ENCODE measurements around the gene GSK3A.

DNA sequence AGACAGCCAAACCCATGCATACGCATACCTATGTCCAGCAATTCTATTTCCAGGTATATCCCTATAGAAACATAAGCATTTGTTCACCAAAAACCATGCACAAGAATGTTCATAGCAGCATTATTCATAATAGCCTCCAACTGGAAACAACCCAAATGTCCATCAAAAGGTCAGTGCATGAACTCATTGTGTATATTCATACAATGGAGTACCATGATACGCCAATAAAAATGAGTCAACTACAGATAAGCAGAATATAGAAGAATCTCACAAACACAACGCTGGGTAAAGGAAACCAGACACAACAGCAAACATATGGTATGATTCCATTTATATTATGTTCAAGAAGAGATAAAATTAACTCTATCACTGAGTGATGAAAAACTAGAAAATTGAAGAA lies 48.7 kb downstream of the GSK3A start:
- no peak for TF ChIP-seq EZH2 (IDR thresholded peaks at IDR 0.05; ENCODE audit: borderline replicate concordance, low read length)
- TF ChIP-seq, protein P1, sequence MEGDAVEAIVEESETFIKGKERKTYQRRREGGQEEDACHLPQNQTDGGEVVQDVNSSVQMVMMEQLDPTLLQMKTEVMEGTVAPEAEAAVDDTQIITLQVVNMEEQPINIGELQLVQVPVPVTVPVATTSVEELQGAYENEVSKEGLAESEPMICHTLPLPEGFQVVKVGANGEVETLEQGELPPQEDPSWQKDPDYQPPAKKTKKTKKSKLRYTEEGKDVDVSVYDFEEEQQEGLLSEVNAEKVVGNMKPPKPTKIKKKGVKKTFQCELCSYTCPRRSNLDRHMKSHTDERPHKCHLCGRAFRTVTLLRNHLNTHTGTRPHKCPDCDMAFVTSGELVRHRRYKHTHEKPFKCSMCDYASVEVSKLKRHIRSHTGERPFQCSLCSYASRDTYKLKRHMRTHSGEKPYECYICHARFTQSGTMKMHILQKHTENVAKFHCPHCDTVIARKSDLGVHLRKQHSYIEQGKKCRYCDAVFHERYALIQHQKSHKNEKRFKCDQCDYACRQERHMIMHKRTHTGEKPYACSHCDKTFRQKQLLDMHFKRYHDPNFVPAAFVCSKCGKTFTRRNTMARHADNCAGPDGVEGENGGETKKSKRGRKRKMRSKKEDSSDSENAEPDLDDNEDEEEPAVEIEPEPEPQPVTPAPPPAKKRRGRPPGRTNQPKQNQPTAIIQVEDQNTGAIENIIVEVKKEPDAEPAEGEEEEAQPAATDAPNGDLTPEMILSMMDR (conservative IDR thresholded peaks at IDR 0.05 in 1 of 2, IDR thresholded peaks at IDR 0.05 in 1 of 2; ENCODE audit: extremely low read depth in 1 of 2, insufficient read depth in 1 of 2, low read depth in 1 of 2, low read length in 2 of 2), result no peak

Measured in mammary epithelial cell (primary cell).